ENCODE data around the gene SRRM4. TPM values are rescaled to one million over a fixed set of nuclear protein-coding genes. Genes with fewer than 3 reads are reported as not detected.
A peak's percentile ranks its signal among the peaks of the same experiment; 100 is the strongest.
"Not testable (repeated sequence)": the region's sequence is repeated elsewhere in the genome, so short reads cannot be mapped to it uniquely, and the experiment has no call there.

SRRM4 gene
- polyA plus RNA-seq, 3 donors = 0.03 to 0.04 TPM; not detected in 1

GRCh38 chr12:119069147-119069642 is 87.9 kb downstream of the SRRM4 start:
- no peak for DNase-seq

DNA sequence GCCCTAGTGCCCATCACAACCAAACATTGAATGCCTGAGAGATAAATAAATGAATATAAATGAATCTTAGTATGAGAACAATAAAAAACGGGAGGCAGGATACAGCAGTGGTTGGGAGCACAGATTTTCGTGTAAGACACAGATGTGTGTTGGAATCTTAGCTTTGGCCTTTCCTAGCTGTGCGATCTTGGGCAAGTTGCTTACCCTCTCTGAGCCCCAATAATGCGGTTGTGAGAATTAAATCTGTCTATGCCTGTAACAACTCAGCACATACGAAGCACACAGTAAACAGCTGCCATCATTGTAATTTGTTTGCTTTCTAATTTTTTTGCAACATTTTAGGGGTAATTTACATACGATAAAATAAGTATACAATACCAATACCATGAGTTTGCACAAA is 89.8 kb downstream of the SRRM4 start:
- no peak for DNase-seq

DNA sequence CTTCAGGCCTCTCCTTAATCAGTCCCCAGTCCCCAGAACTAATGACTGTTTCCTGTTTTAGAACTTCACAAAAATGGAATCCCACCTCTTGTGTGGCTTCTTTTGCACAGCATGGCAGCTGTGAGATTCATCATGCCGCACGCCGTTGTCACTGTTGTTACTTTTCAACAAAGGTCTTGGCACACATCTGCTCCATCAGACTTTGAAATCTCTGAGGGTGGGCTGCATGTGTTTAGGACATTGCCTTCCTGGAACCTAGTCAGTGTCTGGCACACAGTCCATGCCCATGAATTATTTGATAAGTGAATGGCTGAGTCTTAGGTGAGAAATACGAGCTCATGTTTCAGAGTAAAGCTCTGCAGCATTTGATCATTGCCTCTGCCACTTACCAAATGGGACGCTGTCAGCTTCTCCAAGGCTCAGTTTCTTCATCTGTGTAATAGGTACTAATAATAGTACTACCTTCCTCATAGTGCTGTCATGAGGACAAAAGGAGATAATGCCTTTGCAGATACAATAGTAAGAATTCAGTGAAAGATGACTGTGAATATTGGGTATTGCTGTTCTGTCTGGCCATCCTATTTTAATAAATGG is 90.4 kb downstream of the SRRM4 start:
- DNase-seq = no peak

DNA sequence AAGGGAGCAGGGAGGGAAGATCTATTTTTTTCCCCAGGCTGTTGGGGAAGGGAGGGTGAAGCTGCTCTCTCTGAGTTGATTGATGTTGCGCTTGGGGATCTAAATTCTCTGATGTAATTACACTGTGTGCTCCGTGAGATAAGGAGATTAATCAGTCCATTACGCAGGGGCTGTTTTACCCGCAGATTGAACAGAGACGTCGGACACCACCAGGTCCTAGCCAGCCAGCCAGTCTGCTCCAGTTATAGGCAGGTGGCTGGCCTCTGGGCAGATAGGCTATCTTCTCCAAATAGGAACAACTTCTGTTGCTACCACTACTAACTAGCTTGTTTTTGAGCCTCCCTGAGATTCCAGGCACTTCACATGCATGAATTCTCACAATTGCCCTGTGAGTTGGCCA is 91.1 kb downstream of the SRRM4 start:
- DNase-seq = no peak

- no peak for DNase-seq
Observed at GRCh38 chr12:119075222-119075787, 94.0 kb downstream of the SRRM4 start.

DNA sequence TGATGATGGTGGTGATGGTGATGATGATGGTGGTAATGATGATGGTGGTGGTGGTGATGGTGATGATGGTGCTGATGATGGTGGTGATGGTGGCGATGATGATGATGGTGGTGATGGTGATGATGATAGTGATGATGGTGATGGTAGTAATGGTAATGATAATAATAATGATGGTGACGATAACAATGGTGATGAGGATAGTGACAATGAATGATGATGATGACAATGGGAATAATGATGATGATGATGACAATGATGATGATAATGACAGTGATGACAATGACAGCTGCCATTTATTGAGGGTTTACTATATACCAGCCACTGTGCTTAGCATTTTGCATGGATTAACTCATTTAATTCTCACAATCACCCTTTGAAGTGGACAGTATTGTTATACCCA is 94.6 kb downstream of the SRRM4 start:
- DNase-seq = no peak

- no peak for DNase-seq
Observed at GRCh38 chr12:119079530-119079929, 98.2 kb downstream of the SRRM4 start.

- DNase-seq = no peak
Observed at GRCh38 chr12:119082016-119082415, 100.7 kb downstream of the SRRM4 start.

GRCh38 chr12:119082496-119082895 is 101.2 kb downstream of the SRRM4 start:
- DNase-seq = no peak

GRCh38 chr12:119088685-119089379 is 107.5 kb downstream of the SRRM4 start:
- no peak for DNase-seq

DNA sequence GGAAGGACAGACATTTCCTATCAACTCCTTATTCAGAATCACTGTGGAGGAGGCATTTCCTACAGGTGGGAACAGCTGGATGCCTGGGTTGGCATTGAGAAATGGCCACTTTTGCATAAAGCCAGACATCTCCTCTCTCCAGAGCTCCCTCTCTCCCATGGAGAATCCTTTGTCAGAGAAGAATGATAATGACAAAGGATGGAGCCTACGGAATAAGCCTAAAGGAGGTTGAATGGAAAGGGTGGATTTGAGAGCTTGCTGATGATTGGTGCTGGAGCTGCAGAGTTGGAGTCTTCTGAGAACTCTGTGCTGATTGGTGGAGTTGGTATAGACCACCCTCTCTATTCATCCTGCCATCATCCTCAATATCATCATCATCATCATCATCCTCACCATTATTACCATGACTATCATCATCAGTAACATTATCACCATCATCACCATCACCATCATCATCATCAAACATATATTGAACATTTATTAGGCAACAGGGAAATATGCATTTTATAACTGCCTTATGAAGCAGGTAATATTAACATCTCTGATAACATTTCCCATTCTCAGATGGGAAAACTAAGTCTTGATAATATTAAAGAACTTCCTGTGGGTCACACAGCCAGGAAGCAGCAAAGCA is 108.2 kb downstream of the SRRM4 start:
- DNase-seq = no peak

DNA sequence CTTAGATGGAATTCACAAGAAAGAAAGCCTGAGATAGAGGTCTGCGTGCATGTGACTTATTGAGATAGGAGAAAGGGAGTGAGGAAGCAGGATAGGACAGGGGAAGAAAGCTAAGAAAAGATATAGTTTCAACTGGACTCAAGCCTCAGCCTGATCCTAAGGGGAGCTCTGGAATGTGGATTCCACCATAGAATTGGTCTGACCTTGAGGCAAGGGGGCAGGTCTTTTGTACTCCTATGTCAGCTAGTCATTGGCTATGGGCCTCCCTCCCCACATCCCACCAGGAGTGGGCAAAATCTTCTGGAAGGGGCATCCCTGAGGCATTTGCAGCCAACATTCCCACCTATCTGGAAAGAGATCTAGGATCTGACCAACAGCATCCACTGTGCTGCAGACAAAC is 108.9 kb downstream of the SRRM4 start:
- no peak for DNase-seq

GRCh38 chr12:119090865-119091264 is 109.5 kb downstream of the SRRM4 start:
- no peak for DNase-seq

DNA sequence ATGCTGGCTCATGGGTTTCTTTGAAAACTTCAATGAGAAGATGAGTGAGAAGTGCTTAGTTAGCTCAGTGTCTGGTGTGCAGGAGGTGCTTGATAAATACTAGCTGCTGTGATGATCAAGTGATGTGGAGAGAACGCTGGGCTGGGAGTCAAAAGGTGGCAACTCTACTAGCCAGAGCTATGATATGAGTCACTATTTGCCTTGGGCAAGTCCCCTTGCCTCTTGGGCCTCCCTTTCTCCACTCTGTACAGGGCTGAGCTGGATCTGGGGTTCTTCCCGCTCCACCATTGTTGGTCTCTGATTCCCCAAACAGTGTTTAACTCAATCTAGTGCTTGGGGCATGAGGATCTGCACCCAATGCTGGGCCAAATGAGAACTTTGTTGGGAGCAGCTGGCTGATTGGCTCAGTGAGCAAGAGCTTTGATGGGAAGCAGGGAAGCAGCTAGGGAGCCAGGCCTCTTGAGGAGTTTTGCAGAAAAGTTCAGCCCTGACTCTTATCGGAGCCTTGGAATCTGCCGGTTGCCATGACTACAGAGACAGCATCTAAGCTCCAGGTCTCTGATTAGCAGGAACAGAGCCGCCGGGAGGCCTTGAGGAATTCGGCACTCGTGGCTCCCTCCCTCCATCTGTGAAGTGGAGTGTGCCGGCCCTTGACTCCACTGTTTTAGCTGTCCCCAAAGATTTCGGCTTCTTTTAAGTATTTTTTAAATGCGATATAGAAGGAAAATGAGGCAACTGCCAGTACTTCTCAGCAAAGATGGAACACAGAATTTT is 115.3 kb downstream of the SRRM4 start:
- DNase-seq = no peak

GRCh38 chr12:119100933-119101332 is 119.6 kb downstream of the SRRM4 start:
- no peak for DNase-seq

DNA sequence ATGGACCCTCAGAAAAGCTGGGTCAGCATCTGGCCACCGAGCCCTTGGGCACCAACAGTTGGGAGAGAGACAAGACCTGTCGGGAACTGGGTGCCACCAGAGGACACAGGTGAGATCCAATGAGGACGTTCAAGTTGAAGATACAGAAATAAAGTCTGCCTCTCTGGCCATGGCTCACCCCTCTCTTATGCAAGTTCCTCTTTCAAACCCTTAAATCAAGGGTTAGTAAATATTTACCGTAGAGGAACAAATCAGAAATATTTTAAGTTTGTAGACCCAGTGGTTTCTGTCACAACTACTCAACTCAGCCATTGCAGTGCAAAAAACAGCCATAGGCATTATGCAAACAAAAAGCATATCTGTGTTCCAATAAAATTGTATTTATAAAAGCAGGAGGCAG is 120.9 kb downstream of the SRRM4 start:
- DNase-seq = no peak

- no peak for DNase-seq
Observed at GRCh38 chr12:119102714-119103113, 121.4 kb downstream of the SRRM4 start.

DNA sequence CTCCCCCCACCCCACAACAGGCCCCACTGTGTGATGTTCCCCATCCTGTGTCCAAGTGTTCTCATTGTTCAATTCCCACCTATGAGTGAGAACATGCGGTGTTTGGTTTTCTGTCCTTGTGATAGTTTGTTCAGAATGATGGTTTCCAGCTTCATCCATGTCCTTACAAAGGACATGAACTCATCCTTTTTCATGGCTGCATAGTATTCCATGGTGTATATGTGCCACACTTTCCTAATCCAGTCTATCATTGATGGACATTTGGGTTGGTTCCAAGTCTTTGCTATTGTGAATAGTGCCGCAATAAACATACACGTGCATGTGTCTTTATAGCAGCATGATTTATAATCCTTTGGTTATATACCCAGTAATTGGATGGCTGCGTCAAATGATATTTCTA is 123.6 kb downstream of the SRRM4 start:
- DNase-seq = not testable (repeated sequence)

DNA sequence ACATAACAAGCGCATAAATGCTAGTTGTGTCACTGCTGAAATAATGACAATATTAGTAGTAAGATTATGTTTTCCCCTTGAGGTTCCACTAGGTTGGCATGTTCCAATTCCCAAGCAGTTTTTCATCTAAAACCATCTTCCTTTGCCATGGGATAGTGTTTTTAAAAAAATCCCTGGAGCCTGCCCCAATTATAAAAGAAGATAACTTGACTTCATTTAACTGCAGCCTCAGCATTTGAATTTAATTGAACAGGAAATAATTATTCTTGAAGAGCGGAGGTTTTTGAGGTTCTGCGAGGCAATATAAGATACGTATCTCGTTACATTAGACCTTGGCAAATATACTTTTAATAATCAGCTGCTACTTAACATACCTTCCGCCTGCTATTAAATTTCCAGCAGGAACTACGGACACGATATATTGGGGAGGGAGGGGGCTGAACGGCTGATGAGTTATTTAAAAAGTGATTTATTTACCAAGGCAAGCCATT is 132.2 kb downstream of the SRRM4 start:
- no peak for DNase-seq

DNA sequence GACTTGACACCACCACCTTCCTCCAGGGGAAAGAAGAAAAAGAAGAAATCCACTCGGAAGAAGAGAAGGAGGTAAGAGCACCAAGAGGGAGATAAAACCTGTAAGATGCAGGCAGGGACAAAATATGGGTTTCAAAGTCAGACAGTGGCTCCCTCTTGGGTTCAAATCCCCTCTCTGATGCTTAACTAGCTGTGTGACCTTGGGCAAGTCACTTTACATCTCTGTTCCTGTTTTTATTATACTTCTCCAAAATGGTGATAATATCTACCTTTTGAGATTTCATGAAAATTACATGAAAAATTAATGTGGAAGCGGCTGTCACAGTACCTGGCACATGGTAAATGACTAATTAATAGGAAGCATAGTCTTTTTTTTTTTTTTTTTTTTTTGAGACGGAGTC is 133.0 kb downstream of the SRRM4 start:
- no peak for DNase-seq

DNA sequence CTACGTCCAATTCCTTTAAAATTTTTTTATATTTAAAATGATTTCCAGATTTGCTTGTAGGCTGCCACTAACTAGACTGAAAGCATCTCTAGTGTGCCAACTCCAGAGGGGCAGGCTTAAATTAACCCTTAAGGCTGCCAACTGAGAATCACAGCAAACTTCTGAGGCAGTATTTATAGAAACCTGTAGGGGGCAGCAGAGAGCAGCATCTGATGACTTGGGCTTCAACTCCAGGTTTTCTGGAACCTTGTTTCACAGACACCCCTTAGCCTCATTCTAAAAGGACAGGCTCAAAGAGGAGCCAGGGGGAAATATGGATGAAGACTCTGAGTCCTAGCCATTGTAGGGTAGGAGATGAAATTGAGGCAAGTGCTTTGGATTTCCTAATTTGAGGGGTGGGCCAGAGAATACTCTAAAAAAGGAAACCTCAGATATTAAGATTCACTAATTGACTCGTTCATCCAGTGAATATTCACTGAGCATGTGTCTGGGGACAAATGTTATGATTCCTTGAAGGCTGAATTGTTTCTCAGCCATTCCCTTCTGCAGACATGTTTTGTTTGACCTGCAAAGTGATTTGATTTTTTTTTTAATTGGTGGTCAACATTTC is 134.1 kb downstream of the SRRM4 start:
- DNase-seq = peak; percentile 31

DNA sequence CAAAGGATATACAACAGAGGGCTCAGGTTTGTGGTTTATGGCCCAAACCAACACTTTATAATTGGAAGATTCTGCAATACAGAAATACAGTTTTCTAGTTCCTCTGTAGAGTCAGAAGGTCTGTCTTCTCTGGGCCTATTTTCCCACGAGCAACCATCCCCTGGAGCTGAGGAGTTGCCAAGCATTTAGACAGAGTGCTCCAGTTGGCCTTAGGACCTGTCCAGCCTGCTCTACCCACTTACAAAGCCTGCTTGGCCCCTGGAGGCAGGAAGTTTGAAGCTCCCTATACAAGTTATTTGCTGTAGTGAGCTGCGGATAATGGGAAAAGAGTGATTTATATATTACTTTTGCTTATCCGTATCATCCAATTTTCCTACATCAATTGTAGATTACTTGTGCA is 136.6 kb downstream of the SRRM4 start:
- no peak for DNase-seq

Measured in renal pelvis (tissue), 4 donors.